ENCODE results near the gene TBX18. TPM values are rescaled to one million over a fixed set of nuclear protein-coding genes. Genes with fewer than 3 reads are reported as not detected.

TBX18 gene
- 4.6 TPM for total RNA-seq
- long read RNA-seq, full-length matches to known transcripts, result 1 of 1 reads
- long read RNA-seq, partial matches to known transcripts, result 0 of 1 reads
- long read RNA-seq, other reads (novel, unspliced or antisense), result 0 of 1 reads

DNA sequence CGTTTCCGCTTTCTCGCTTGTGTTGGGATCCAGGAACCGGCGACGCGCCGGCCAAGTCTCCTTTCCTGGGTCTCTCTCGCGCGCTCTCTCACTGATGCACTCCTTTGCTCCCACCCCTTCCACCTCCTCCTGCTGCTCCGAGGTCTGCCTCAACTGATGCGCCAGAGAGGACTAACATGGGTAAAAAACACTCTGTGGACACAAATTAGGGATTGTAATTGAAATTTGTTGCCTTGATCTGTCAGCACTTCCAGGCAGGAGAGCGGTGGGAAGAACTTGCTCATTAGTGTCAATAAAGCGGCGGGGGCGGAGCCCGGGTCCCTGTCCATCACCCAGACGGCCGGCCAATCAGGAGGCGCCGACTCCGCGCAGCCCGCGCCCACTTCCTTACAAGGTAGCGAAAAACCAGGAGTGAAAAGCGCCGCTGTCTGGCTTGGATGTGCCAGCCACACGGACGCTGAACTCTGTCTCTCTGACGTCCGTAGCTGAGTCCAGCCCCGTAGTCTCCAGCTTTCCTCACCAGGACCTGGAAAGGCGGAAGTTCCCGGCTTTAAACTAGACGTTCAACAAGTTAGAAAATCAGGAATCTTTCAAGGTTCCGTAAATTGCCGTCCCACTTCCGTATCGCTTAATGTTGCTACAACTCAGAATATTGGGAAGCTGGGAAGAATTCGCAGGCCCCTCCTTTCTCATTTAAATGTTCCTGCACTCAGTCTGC, at the start of gene TBX18:
TSS of gene TBX18 (minus strand) at position 267 of the 718 bp plus-strand sequence. CDS start 417 bp downstream, outside the sequence.
- intact Hi-C loops (cut with DNase I), result no loop called here
- DNase-seq (ENCODE audit: low spot score), result peak; percentile 90

DNA sequence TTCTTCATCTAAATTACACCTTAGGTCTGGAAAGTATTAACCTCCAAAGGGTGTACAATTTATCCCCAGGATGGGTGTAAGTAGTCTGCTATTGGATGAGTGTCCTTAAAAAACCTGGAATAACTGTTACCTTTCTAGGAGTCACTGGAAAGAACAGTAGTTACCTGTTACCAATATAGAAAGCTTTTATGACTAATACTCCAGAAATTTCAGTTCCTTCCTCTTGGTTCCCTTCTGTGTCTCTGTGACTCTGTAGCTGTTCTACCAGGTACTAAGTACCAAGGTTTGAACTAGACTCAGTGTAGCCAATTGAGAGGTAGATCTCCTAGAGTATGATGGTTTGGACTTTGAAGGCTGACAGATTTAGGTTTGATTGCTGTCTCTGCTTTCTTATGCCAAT, 47.0 kb upstream of the TBX18 start:
- no peak for DNase-seq (ENCODE audit: low spot score)
- intact Hi-C loops (cut with DNase I), result no loop called here

DNA sequence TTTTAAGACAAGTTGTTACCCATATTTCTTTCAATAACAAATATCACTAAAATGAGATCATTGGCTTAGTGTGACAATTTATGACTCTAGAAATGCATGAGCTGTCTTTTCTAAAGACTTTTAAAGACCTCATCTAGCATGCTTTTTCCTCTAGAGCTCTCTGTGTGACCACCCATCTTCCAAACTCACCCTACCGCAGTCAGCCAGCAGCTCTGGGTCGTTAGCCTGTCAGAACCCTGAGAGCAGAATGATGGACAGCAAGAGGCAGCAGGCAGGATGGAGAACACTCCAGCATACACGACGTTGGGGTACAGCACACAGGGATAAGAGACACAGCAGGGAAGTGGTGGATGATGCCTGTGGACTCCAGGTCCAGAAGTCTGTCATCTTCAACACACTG, 45.1 kb upstream of the TBX18 start:
- DNase-seq (ENCODE audit: low spot score), result no peak
- intact Hi-C loops (cut with DNase I), result no loop called here

DNA sequence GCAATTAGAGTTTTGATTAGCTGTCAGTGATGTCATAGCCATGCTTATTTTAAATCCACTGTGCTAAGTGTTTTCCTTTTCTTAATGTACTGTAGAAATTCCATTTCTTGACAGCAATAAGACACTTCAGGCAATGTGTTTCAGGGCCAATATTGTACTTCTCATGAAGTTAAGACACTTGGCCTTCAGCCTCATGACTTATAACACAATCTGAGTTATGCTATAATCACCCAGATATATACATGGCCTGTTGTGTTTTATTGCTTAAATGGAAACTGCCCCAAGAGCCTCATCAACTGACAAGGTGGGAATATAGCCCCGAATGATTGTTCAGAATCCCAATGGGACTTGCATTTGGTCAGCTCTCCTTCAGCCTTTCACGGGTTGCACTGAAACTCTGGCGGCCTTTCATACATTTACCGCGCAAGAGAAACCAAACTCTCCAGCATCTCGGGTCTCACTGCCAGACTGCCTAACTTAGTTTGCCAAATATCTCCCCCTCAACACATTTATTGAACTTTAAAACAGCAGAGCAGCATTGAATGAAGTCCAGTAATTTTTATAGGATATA, 44.2 kb upstream of the TBX18 start:
- intact Hi-C loops (cut with DNase I), result no loop called here
- no peak for DNase-seq (ENCODE audit: low spot score)

DNA sequence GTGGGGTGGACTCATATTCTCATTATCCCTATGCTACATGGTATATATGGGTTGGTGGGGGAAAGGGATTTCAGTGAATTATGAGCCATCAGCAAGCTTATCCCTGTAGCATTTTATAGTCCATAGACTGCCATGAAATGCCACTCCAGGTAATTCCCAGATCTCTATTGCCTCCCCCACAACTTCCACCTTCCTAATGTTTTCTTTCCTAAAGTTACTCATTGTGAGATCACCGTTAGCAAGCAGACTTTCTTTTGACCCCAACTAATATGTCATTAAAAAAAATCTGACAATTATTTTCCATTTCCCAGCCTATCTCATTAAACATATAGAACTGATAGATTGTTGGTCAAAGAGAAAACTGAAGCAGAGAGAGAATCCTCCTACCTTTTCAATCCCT, 40.7 kb upstream of the TBX18 start:
- intact Hi-C loops (cut with DNase I), result no loop called here
- DNase-seq (ENCODE audit: low spot score), result no peak

DNA sequence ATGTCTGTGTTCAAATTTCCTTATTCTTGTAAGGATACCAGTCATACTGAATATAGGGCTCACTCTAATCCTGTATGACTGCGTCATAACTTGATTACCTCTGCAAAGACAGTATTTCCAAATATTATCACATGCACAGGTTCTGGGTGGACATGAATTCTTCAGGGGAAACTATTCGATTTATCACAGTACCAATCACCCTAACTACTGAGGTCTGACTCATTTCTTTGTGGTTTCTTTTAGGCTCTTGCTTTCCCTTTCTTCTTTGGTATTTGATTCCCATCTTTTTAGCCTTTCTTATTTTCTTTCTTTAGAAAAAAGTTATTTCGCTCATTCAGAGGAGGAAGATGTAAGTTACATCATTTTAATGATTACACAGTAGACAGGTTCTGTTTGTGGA, 40.3 kb upstream of the TBX18 start:
- no peak for DNase-seq (ENCODE audit: low spot score)
- intact Hi-C loops (cut with DNase I), result no loop called here

DNA sequence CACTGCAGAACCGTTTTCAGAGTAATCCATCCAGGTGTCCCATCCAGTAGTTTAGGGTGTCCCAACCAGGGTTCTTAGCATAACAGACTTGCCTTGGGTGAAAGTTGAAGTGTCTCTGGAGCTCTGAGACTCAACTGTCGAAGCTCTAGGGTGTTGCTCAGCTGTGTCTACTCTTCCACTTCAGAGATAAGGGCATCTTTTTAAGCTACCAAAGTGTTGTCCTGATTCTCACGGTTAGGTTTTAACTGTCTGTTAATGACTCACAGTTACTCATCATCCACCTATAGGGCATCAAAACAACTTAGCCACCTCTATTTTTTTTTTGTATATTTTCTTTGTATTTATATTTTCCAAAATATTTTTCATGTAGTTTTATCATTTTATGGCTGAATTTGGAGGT, 36.9 kb upstream of the TBX18 start:
- no peak for DNase-seq (ENCODE audit: low spot score)
- intact Hi-C loops (cut with DNase I), result no loop called here

DNA sequence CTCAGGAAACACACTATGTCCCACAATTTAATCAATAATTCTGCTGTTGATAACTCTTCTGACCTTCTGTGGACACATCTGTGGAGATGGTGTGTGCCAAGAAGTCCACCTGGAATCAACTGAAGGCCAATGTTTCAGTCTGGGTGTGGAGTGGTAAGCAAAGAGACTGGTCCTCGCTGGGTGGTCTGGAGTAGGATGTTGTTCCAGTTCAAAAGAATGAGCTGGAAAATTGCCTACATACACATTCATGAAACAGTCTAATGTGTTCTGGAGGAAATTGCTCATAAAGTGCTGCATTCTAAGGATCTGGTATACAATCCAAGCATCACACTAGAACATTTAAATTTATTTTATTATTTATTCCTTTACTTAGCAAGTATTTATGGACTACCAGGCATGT, 33.9 kb upstream of the TBX18 start:
- intact Hi-C loops (cut with DNase I), result no loop called here
- DNase-seq (ENCODE audit: low spot score), result no peak

DNA sequence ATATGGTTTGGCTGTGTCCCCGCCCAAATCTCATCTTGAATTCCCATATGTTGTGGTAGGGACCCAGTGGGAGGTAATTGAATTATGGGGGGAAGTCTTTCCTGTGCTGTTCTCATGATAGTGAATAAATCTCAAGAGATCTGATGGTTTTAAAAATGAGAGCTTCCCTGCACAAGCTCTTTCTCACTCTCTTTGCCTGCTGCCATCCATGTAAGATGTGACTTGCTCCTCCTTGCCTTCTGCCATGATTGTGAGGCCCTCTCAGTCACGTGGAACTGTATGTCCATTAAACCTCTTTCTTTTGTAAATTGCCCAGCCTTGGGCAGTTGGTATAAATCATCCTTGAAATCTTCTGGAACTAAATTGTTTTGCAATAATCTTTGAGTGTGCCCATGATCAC, 31.9 kb upstream of the TBX18 start:
- no peak for DNase-seq (ENCODE audit: low spot score)
- intact Hi-C loops (cut with DNase I), result no loop called here

DNA sequence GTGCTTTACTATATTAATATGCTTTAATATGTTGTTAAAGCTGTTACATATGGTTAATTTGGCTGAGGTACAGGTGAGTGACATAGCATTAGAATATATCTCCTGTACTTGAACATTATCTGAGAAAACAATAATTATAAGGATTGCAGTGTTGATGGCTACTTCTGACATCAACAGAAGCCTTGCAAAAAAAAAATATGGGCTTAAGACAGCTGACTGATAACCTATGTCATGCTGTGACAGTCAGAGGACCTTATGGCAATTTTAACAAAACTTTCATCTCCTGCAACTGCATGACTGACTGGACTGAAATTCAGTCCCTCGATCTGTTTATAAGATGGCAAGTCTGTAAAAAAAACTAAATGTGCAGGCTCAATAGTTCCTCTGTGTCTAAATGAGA, 27.5 kb upstream of the TBX18 start:
- intact Hi-C loops (cut with DNase I), result no loop called here
- no peak for DNase-seq (ENCODE audit: low spot score)

DNA sequence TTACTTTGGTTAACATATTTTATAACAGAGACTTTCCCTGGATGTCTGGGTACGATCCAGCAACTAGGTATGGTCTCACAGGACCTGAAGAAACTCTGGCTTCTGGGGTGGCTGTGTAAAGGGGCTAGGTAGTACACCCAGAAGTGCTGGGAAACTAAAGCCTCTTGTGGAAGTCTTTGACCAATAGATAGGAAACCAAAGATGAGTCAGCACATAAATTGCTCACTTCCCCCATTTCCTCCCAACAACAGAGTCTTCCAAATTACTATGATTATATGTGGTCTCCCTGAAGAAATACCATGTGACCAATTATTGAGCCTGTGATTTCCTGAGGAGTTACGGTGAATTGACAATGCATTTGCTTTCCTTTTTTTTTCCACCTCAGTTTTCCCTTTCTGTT, 26.8 kb upstream of the TBX18 start:
- DNase-seq (ENCODE audit: low spot score), result no peak
- intact Hi-C loops (cut with DNase I), result no loop called here

DNA sequence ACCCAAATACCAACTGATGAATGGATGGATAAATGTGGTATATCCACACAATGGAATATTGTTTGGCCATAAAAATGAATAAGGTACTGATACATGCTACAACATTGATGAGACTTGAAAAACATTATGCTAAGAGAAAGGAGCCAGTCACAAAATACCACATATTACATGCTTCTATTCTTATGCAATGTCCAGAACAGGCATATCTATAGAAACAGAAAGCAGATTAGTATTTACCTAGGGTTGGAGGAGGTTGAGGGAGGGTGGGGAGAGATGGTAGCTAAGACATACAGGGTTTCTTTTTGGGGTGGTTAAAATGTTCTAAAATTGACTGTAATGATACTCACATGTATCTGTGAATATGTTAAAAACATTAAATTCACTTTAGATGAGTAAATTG, 24.8 kb upstream of the TBX18 start:
- no peak for DNase-seq (ENCODE audit: low spot score)
- intact Hi-C loops (cut with DNase I), result no loop called here

DNA sequence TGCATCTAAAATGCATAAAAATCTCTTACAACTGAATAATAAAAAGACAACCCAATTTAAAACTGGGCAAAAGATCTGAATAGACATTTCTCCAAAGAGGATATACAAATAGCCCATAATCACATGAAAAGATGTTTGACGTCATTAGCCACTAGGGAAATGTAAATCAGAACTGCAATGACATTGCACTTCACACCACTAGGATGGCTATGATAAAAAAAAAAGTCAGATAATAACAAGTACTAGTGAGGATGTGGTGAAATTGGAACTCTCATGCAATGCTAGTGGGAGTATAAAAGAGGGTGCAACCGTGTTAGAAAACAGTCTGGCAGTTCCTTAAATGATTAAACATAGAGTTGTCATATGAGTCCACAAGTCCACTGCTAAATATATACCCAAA, 24.3 kb upstream of the TBX18 start:
- intact Hi-C loops (cut with DNase I), result no loop called here
- no peak for DNase-seq (ENCODE audit: low spot score)

DNA sequence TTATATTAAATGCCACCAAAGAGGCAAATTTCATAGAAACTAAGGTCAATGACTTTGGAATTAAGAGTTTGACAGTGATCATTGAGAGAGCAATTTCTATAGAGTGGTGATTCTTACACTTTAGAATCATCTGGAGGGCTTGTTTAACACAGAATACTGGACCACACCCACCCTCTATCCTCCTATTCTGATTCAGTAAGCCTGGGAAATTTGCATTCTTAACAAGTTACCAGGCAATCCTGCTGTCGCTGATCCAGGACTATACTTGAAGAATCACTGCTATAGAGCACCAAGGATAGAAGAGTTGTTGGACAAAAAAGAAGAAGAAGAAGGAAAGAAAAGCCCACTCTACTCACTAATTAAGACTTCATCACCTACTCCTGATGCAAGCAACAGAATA, 21.3 kb upstream of the TBX18 start:
- DNase-seq (ENCODE audit: low spot score), result no peak

DNA sequence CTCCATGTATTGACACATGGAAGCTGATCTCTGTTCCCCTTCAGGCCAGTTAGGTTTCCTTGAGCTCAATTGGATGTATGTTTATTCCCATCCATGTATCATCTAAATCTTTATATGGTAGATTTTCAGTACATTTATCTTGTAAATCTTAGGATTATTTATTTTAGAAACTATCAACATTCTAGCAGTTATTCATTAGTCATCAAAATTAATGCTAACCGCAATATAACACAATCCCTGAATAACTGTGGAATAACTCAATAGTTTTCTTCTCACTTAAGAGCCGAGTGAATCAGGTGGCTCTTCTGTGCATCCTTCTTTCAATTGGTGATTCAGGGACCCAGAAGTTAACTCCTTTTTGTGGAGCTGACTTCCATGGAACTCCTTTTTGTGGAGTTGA, 15.5 kb upstream of the TBX18 start:
- intact Hi-C loops (cut with DNase I), result loop anchor here (10.0 kb wide), 1 partner anchor 355 kb away; no protein-coding TSS in a partner anchor
- DNase-seq (ENCODE audit: low spot score), result no peak

More for the DNA sequence above, 21.3 kb upstream of the TBX18 start:
- intact Hi-C loops (cut with DNase I), result no loop called here

DNA sequence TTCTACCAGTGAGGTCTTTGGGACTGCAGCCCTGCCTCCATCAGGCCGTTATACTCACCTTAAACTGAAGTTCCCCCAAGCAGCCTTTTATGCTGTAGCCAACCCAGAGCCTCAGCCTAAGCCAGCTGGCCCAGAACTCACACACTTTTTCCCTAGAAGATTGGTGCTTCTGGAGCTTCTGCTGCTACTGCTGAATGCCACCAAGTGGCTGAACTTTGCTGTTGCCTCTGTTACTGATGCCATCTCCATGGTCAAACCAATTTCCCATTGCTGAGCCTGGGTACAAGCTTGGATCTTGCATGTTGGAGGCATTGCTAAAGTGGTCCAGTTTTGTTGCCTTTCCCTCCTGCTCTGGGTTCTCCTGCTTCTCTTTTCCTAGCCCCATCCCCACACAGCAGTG, 15.0 kb upstream of the TBX18 start:
- DNase-seq (ENCODE audit: low spot score), result no peak
- intact Hi-C loops (cut with DNase I), result loop anchor here (10.0 kb wide), 1 partner anchor 355 kb away; no protein-coding TSS in a partner anchor

DNA sequence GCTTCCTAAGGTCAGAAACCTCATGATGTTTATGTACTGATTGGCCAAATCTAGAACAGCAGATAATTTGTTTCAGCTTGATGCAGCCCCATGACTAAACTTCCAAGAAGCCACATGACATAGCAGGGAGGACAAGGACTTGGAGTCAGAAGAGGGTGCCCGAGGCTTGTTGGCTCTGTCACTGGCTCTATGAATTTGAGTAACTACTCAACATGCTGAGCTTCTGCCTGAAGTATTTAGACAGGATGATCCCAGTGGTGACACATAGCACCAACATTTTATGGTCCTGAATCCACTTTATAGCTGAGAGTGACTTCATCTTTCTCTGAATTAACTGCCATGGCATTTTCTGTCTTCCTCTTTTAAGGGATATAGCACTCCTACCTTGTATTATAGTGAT, 13.5 kb upstream of the TBX18 start:
- intact Hi-C loops (cut with DNase I), result loop anchor here (10.0 kb wide), 1 partner anchor 353 kb away; no protein-coding TSS in a partner anchor
- no peak for DNase-seq (ENCODE audit: low spot score)

DNA sequence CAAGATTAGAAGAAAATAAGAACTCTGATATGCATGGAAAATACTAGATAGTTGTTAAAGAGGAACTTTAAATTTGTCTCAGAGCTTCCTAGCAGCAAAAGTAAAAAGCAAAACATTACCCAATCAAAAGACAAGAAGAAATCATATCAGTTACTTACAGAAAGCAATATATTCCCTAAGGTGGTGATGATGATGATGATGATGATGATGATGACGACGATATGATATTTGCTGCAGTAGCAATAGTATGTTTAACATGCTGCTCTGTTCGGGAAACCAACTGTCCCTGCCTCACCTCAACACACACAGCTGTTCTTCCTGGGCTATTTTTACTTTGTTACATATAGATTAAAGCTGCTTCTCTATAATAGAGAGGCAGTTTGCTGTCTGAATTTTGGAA, 12.0 kb upstream of the TBX18 start:
- no peak for DNase-seq (ENCODE audit: low spot score)
- intact Hi-C loops (cut with DNase I), result loop anchor here (10.0 kb wide), 1 partner anchor 352 kb away; no protein-coding TSS in a partner anchor

DNA sequence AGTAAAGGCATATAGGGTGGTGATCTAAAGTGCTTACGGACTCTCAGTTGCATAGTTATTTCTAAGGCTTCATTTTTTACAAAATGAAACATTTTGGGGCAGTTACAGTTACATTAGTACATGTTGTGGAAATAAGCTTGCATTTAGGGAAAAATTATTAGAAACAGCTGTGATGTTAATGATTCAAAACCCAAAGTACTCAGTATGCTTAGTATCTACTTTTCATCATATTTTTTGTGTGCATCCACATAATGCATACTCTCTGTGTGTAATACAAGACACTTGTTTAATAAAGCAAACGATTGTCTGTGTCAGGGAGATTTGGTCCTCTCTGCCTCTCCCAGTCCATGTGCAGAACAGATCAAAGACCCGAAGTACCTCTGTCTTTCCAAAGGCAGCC, 11.4 kb upstream of the TBX18 start:
- no peak for DNase-seq (ENCODE audit: low spot score)
- intact Hi-C loops (cut with DNase I), result loop anchor here (10.0 kb wide), 1 partner anchor 351 kb away; no protein-coding TSS in a partner anchor

DNA sequence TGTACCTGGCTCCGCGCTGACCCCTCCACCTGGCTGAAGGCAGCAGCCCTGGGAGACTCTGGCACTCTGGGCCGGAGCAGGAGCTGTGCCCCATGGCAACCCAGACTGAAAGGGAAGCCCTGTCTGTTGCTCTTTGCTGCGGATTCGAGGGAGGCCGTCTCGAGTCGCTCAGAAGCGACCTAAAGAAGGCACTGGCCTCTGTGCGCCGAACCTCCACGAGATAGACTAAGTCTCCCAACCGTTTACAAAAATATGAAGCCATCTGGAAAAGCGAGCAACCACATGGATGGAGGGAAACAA, 10.5 kb upstream of the TBX18 start:
- intact Hi-C loops (cut with DNase I), result loop anchor here (10.0 kb wide), 1 partner anchor 350 kb away; no protein-coding TSS in a partner anchor

More for the DNA sequence above, 10.5 kb upstream of the TBX18 start:
- no peak for DNase-seq (ENCODE audit: low spot score)
